KMS-11 (cell line): ENCODE data around the gene SYNGR3.
A peak's percentile ranks its signal among the peaks of the same experiment; 100 is the strongest.

Experiments used
- H2AFZ ChIP-seq: fragments of 200-600 bp; sonication (generic); 2 replicates; pipeline ENCODE4 v1.6.1; 2016; ENCODE audit warnings: antibody characterized with exemption, mixed run types, low read depth
- H3K27ac ChIP-seq: fragments of 200-600 bp; sonication (generic); 2 replicates; pipeline ENCODE4 v1.6.1; 2016; ENCODE audit warnings: mild to moderate bottlenecking, mixed run types
- H3K27me3 ChIP-seq: fragments of 200-600 bp; sonication (generic); 2 replicates; pipeline ENCODE4 v1.6.1; 2017; ENCODE audit warnings: mild to moderate bottlenecking, low read depth, mixed run types, moderate library complexity; ENCODE audit not compliant: insufficient read depth
- H3K36me3 ChIP-seq: fragments of 200-600 bp; sonication (generic); 2 replicates; pipeline ENCODE4 v1.6.1; 2017; ENCODE audit warnings: mild to moderate bottlenecking, mixed run types; ENCODE audit not compliant: insufficient read depth
- H3K4me1 ChIP-seq: fragments of 200-600 bp; sonication (generic); 2 replicates; pipeline ENCODE4 v1.6.1; 2016; ENCODE audit warnings: mild to moderate bottlenecking, low read depth, mixed run types; ENCODE audit not compliant: poor library complexity, severe bottlenecking
- H3K4me2 ChIP-seq: fragments of 200-600 bp; sonication (generic); 2 replicates; pipeline ENCODE4 v1.7.0; 2016; ENCODE audit warnings: mild to moderate bottlenecking, mixed run types
- H3K4me3 ChIP-seq: fragments of 200-600 bp; sonication (generic); IDR thresholded peaks from 2 replicates; pipeline ENCODE4 v1.6.1; 2017; ENCODE audit warnings: low read depth, low read length, mixed read lengths; ENCODE audit not compliant: insufficient read depth
- H3K79me2 ChIP-seq: fragments of 200-600 bp; sonication (generic); 2 replicates; pipeline ENCODE4 v1.6.1; 2016; ENCODE audit warnings: low read depth, mixed run types; ENCODE audit not compliant: insufficient read depth
- H3K9ac ChIP-seq: fragments of 200-600 bp; sonication (generic); 2 replicates; pipeline ENCODE4 v1.6.1; 2016; ENCODE audit warnings: mild to moderate bottlenecking, mixed run types
- H4K20me1 ChIP-seq: fragments of 200-600 bp; sonication (generic); 2 replicates; pipeline ENCODE4 v1.6.1; 2016; ENCODE audit warnings: mild to moderate bottlenecking, mixed run types; ENCODE audit not compliant: insufficient read depth
- CTCF ChIP-seq: fragments of 200-600 bp; sonication (generic); conservative IDR thresholded peaks from 2 replicates; pipeline ENCODE4 v1.6.1; 2017; ENCODE audit warnings: low read depth, mild to moderate bottlenecking, antibody characterized with exemption, low read length, moderate library complexity, mixed read lengths

SYNGR3 gene

GRCh38 chr16:1963806-1964505 is 25.8 kb upstream of the SYNGR3 start:
- peak overlapping the region; percentile 77; the same call in 1 of the 2 replicates for H3K9ac ChIP-seq
- H4K20me1 ChIP-seq: no peaks in the 10 kb centered on the region
- H3K4me3 ChIP-seq: no peak overlapping the region
- peaks cover 14% of the 10 kb centered on the region for H3K4me1 ChIP-seq
- peak overlapping the region; percentile 64 for H3K4me2 ChIP-seq
- no peaks in the 10 kb centered on the region for H3K27me3 ChIP-seq
- H3K36me3 ChIP-seq: no peaks in the 10 kb centered on the region; the same call in 1 of the 2 replicates
- peaks cover 22% of the 10 kb centered on the region for H3K79me2 ChIP-seq
- TF ChIP-seq CTCF: no peak
- H3K27ac ChIP-seq: peak overlapping the region; percentile 88
- no peak overlapping the region for H2AFZ ChIP-seq

GRCh38 chr16:1964506-1965395 is 25.0 kb upstream of the SYNGR3 start, which contains the start of gene RPS2:
TSS of gene RPS2 (minus strand) at chr16:1964826. CDS start at chr16:1964625, 201 bp downstream.
- no peaks in the 10 kb centered on the region for H4K20me1 ChIP-seq
- TF ChIP-seq CTCF: no peak
- peak within 1 kb of the TSS; percentile 64 for H3K4me2 ChIP-seq
- H3K27me3 ChIP-seq: no peaks in the 10 kb centered on the region
- no peak within 1 kb of the TSS for H3K4me3 ChIP-seq
- H3K9ac ChIP-seq: peak within 1 kb of the TSS; percentile 77
- no peaks in the 10 kb centered on the region; the same call in 1 of the 2 replicates for H3K36me3 ChIP-seq
- H3K4me1 ChIP-seq: peaks cover 11% of the 10 kb centered on the region
- peak within 1 kb of the TSS; percentile 88 for H3K27ac ChIP-seq
- peak within 1 kb of the TSS; percentile 72 for H2AFZ ChIP-seq
- peaks cover 18% of the 10 kb centered on the region for H3K79me2 ChIP-seq

- no peak for TF ChIP-seq CTCF
- Histone ChIP-seq H3K27ac (peak overlapping the region; percentile 88), H3K9ac (peak overlapping the region; percentile 77), H3K4me3 (no peak overlapping the region), H4K20me1 (no peaks in the 10 kb centered on the region), H3K27me3 (no peaks in the 10 kb centered on the region), H3K4me2 (peak overlapping the region; percentile 64; the same call in 1 of the 2 replicates), H2AFZ (peak overlapping the region; percentile 72; the same call in 1 of the 2 replicates), H3K4me1 (peaks cover 7% of the 10 kb centered on the region), H3K79me2 (peaks cover 11% of the 10 kb centered on the region; the same call in 1 of the 2 replicates), H3K36me3 (no peaks in the 10 kb centered on the region; the same call in 1 of the 2 replicates)
These were observed 24.3 kb upstream of the SYNGR3 start for GRCh38 chr16:1965396-1966001.

- Histone ChIP-seq H3K9ac (peak within 1 kb of the TSS; percentile 77; the same call in 1 of the 2 replicates), H2AFZ (no peak within 1 kb of the TSS), H3K79me2 (peaks cover 9% of the 10 kb centered on the region; the same call in 1 of the 2 replicates), H3K4me1 (peaks cover 4% of the 10 kb centered on the region), H3K4me2 (peak within 1 kb of the TSS; percentile 64; the same call in 1 of the 2 replicates), H3K4me3 (no peak within 1 kb of the TSS), H3K27ac (no peak within 1 kb of the TSS; the same call in 1 of the 2 replicates), H3K27me3 (no peaks in the 10 kb centered on the region), H3K36me3 (no peaks in the 10 kb centered on the region; the same call in 1 of the 2 replicates), H4K20me1 (no peaks in the 10 kb centered on the region)
- no peak for TF ChIP-seq CTCF
These were observed 23.3 kb upstream of the SYNGR3 start, which contains the start of gene RNF151 for GRCh38 chr16:1966460-1966859. TSS of gene RNF151 (plus strand) at chr16:1966856. CDS start at chr16:1966882, 26 bp downstream.
